Activated CD4-positive, alpha-beta T cell treated with anti-CD3 and anti-CD28 coated beads, Interleukin-2, amount 50 U/mL, for 1 hour (primary cell): ENCODE results near the gene UQCC2.

Experiments
- DNase-seq: peaks from one replicate; pipeline ENCODE4 v3.0.0-alpha.2; 2020

Gene UQCC2

GRCh38 chr6:33725222-33725621, 13.7 kb upstream of the UQCC2 start:
- DNase-seq = no peak

GRCh38 chr6:33724102-33725023, 12.9 kb upstream of the UQCC2 start:
- DNase-seq = peak; percentile 9

- DNase-seq = no peak
Measured at GRCh38 chr6:33723371-33724085, 12.0 kb upstream of the UQCC2 start.

- no peak for DNase-seq
Measured at GRCh38 chr6:33722103-33722623, 10.7 kb upstream of the UQCC2 start.

- no peak for DNase-seq
Measured at GRCh38 chr6:33721508-33721907, 10.0 kb upstream of the UQCC2 start.

GRCh38 chr6:33720998-33721397, 9.5 kb upstream of the UQCC2 start:
- no peak for DNase-seq

- DNase-seq = no peak
Measured at GRCh38 chr6:33719326-33719987, 8.0 kb upstream of the UQCC2 start.

GRCh38 chr6:33718713-33719112, 7.2 kb upstream of the UQCC2 start:
- no peak for DNase-seq

GRCh38 chr6:33717934-33718455, 6.5 kb upstream of the UQCC2 start:
- no peak for DNase-seq

- DNase-seq = no peak
Measured at GRCh38 chr6:33716890-33717632, 5.6 kb upstream of the UQCC2 start.

GRCh38 chr6:33716379-33716778, 4.9 kb upstream of the UQCC2 start:
- no peak for DNase-seq

- no peak for DNase-seq
Measured at GRCh38 chr6:33714385-33715040, 3.0 kb upstream of the UQCC2 start.

GRCh38 chr6:33713786-33714185, 2.3 kb upstream of the UQCC2 start:
- DNase-seq = no peak

GRCh38 chr6:33712914-33713313, 1.4 kb upstream of the UQCC2 start:
- DNase-seq = no peak

- no peak for DNase-seq
Measured at GRCh38 chr6:33710296-33711121, 991 bp downstream of the UQCC2 start.

- no peak for DNase-seq
Measured at GRCh38 chr6:33709605-33710295, 1.8 kb downstream of the UQCC2 start.

GRCh38 chr6:33708516-33709204, 2.8 kb downstream of the UQCC2 start:
- DNase-seq = no peak

- DNase-seq = no peak
Measured at GRCh38 chr6:33707771-33708170, 3.7 kb downstream of the UQCC2 start.

- DNase-seq = no peak
Measured at GRCh38 chr6:33705955-33706725, 5.4 kb downstream of the UQCC2 start.
